Fibroblast of skin of scalp (primary cell): ENCODE data around the gene CYP2C18.
"Not testable (repeated sequence)": the region's sequence is repeated elsewhere in the genome, so short reads cannot be mapped to it uniquely, and the experiment has no call there.

Experiments
- DNase-seq: peaks from one replicate; pipeline ENCODE4 v3.0.0-alpha.2; 2013

Gene CYP2C18

GRCh38 chr10:94747137-94747536, 63.6 kb downstream of the CYP2C18 start:
- DNase-seq, result no peak

DNA sequence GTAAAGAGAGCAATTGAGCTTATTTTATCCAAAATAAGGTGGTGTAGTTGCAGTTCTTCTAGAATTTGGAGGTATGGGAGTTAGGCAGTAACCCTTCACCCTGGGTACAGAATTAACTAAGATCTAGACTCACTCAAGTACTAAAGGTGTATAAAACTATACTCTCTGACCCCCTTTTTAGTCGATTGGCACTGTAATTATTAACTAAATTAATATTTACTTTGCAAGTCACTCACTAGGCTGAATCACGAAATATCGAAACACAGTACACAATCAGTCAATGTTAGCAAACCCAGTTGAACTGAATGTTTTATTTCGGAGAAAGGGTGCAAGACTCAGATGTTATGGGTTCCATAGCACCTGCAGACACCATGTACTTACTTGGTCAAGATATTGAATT, 64.3 kb downstream of the CYP2C18 start:
- no peak for DNase-seq

DNA sequence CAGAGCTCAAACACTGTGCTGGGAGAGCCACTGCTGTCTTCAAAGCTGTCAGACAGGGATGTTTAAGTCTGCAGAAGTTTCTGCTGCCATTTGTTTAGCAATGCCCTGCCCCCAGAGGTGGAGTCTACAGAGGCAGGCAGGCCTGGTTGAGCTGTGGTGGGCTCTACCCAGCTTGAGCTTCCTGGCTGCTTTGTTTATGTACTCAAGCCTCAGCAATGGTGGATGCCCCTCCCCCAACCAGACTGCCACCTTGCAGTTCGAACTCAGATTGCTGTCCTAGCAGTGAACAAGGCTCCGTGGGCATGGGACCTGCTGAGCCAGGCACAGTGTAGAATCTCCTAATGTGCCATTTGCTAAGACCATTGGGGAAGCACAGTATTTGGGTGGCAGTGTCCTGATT, 74.4 kb downstream of the CYP2C18 start:
- DNase-seq, result no peak

- DNase-seq, result no peak
These were observed 77.2 kb downstream of the CYP2C18 start for GRCh38 chr10:94760586-94761178.

GRCh38 chr10:94762393-94762792, 78.9 kb downstream of the CYP2C18 start, which contains the start of gene CYP2C19:
TSS of gene CYP2C19 (plus strand) at chr10:94762681. CDS start at chr10:94762706, 25 bp downstream.
- DNase-seq, result no peak

- DNase-seq, result not testable (repeated sequence)
These were observed 91.9 kb downstream of the CYP2C18 start for GRCh38 chr10:94775425-94775824.

DNA sequence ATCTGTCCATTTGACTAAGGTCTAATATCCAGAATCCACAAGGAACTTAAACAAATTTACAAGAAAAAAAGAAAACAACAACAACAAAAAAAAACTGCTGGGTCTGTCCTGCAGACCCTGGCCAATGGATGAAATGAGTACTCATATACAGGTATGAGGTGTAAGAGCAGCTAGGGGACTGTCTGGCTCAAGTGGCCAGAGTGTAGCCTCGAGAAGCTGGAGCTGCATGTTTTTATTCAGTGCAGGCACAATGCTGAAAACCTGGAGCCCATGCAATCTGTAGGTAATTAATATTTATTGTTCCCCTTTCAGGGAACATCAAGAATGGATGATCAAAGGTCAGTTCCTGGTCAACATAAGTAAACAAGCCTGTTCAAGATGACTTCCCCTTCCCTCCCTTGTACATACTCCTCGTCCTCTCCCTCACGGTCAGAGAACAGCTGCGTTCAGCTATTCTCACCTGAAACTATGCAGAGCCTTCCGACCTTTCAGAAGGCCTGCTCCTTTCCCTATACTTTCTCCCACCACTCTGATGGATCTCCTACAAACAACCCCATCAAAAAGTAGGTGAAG, 94.4 kb downstream of the CYP2C18 start:
- DNase-seq, result no peak

GRCh38 chr10:94780844-94781243, 97.3 kb downstream of the CYP2C18 start:
- DNase-seq, result no peak

DNA sequence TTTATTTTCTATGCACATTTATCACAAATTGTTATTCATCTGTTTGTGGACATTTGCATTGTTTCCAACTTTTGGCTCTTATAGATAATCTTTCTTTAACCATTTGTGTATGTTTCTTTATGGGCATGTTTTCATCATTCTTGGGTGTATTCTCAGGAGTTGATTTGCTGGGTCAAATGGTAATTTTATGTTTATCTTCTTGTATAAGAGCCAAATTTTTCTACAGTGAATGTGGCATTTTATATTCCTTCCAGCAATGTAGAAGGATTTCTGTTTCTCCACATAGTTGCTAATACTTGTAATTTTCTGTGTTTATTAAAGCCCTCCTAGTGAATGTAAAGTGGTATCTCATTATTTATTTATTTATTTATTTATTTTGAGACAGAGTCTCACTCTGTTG, 100.7 kb downstream of the CYP2C18 start:
- DNase-seq, result no peak

DNA sequence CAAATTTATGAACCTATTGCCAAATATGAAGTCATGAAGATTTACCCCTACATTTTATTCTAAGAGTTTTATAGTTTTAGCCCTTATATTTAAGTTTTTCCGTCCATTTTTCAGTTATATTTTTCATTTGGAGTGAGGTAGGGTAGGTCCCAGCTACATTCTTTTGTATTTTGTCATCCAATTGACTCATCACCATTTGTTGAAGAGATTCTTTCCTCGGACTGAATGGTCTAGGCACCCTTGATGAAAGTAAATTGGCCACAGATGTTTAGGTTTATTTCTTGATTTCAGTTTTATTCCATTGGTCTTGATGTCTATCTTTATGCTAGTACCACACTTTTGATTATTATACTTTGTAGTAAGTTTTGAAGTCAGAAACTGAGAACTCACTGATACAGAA, 101.7 kb downstream of the CYP2C18 start:
- DNase-seq, result no peak
